OCI-LY3 (cell line): ENCODE data around the gene GYPA.
"Not testable (repeated sequence)": the region's sequence is repeated elsewhere in the genome, so short reads cannot be mapped to it uniquely, and the experiment has no call there.

Source experiments
- EZH2phosphoT487 ChIP-seq: fragments of 200-600 bp; shearing (Covaris generic); IDR thresholded peaks from 2 replicates; pipeline ENCODE4 v1.6.1; 2018; ENCODE audit warnings: antibody characterized with exemption, mixed run types, low read depth
- TF ChIP-seq, protein P1 (sequence below): fragments of 200-600, 300-600 bp; sonication (generic); IDR thresholded peaks from 2 replicates; pipeline ENCODE4 v1.5.1; 2014; ENCODE audit warnings: antibody characterized with exemption, low read length, low read depth

DNA sequence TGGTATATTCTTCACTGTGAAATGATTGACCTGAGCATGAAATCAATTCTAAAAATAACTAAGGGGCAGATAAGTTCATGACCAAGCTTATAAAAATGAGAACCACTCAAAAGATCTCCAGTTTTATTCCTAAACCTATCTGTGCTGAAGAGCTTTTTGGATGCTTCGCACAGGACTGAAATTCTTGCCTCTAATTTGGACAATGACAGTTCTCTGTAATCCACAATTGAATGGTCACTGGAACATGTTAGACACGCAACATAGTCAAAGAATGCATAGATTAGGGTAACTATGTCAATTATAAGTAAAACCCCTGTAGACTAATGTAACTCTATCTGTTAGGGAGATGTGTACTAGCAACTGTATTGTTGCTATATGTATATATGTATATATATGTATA is 42.7 kb downstream of the GYPA start:
- TF ChIP-seq, protein P1, sequence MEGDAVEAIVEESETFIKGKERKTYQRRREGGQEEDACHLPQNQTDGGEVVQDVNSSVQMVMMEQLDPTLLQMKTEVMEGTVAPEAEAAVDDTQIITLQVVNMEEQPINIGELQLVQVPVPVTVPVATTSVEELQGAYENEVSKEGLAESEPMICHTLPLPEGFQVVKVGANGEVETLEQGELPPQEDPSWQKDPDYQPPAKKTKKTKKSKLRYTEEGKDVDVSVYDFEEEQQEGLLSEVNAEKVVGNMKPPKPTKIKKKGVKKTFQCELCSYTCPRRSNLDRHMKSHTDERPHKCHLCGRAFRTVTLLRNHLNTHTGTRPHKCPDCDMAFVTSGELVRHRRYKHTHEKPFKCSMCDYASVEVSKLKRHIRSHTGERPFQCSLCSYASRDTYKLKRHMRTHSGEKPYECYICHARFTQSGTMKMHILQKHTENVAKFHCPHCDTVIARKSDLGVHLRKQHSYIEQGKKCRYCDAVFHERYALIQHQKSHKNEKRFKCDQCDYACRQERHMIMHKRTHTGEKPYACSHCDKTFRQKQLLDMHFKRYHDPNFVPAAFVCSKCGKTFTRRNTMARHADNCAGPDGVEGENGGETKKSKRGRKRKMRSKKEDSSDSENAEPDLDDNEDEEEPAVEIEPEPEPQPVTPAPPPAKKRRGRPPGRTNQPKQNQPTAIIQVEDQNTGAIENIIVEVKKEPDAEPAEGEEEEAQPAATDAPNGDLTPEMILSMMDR, result not testable (repeated sequence)
- TF ChIP-seq EZH2phosphoT487, result not testable (repeated sequence)
